Left lung (tissue), 10 donors: ENCODE results near the gene ROR2. TPM values are rescaled to one million over a fixed set of nuclear protein-coding genes. Genes with fewer than 3 reads are reported as not detected.

Experiments
- ATAC-seq: fragments of 200-7000 bp; cut with Tn5 transposase; one replicate; pipeline ENCODE4 v1.9.1; 2020; ENCODE audit warnings: moderate library complexity
- DNase-seq, 4 donors: peaks; one replicate each; pipeline ENCODE4 v3.0.0-alpha.2; 2013 to 2020
- H3K27ac ChIP-seq, 2 donors: fragments of 200-600 bp; sonication (generic) in 1 of 2; one replicate each; pipeline versions ENCODE4 v1.5.0 to v1.8.0; 2020 to 2021
- H3K27me3 ChIP-seq, 2 donors: fragments of 200-600 bp; sonication (generic) in 1 of 2; one replicate each; pipeline versions ENCODE4 v1.5.0 to v1.8.0; 2020 to 2021
- H3K36me3 ChIP-seq, 2 donors: fragments of 200-600 bp; sonication (generic) in 1 of 2; one replicate each; pipeline versions ENCODE4 v1.5.0 to v1.8.0; 2020 to 2021
- H3K4me1 ChIP-seq, 2 donors: fragments of 200-600 bp; one replicate each; pipeline ENCODE4 v1.8.0; 2021
- H3K4me3 ChIP-seq, 2 donors: fragments of 200-600 bp; sonication (generic) in 1 of 2; one replicate each; pipeline versions ENCODE4 v1.5.0 to v1.8.0; 2020 to 2021; ENCODE audit warnings: mild to moderate bottlenecking in 1 of 2
- H3K9me3 ChIP-seq, 2 donors: fragments of 200-600 bp; sonication (generic) in 1 of 2; one replicate each; pipeline versions ENCODE4 v1.5.0 to v1.8.0; 2020 to 2021
- CTCF ChIP-seq, 2 donors: fragments of 200-600 bp; sonication (generic) in 1 of 2; IDR thresholded peaks; one replicate each; pipeline versions ENCODE4 v1.5.0 to v1.8.0; 2021; ENCODE audit warnings: antibody characterized with exemption in 2 of 2
- intact Hi-C, 2 donors: fragments of 100-400 bp; cut with DNase I; formaldehyde crosslinking; loops; one replicate each; pipeline versions ENCODE4 v1.11.2 to v1.14.2; 2022
- polyA plus RNA-seq, 6 donors: library from polyadenylated mRNA; unstranded; fragments of 120-200 nt; gene quantifications; one replicate each; pipeline ENCODE4 v1.2.1, GENCODE V29; 2013; ENCODE audit not compliant: insufficient read length in 6 of 6
- total RNA-seq, 2 donors: library from RNA; stranded (reverse); fragmentation: NEBNext Ultra II Directional; extraction: Animal tissue kit (Norgen Biotek cat#: 25700); gene quantifications; one replicate each; pipeline ENCODE4 v1.2.1, GENCODE V29; 2021
- donor health status: DM: no; HTN: yes; CAD: no.
- donor health status: DM: no; HTN: no; CAD: no.

ROR2 gene
- total and polyA plus RNA-seq, 8 donors, result 11.5 to 36.5 (median 29.7) TPM

DNA sequence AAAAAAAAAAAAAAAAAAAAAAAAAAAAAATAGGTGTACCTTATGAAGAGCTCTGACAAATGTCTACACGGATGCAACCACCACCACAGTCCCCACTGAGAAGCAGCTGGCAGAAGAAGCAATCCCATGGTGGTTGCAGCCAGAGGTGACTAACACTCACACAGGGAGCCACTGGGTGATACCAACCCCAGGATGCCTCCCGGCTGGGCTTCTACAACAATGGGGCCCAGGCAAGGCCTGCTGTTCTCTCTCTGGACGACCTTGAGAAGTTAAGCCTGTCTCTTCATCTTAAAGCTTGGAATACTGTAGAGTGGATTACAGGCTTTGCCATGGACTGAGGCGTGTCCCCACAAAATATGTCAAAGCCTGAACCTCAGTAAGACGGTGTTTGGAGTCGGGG, 104.1 kb downstream of the ROR2 start:
- Histone ChIP-seq H3K27ac (no peak overlapping the region), H3K4me3 (no peak overlapping the region), H3K4me1 (peaks cover 8 to 12% of the 10 kb centered on the region in 2 donors), H3K9me3 (no peaks in the 10 kb centered on the region), H3K27me3 (peaks cover 0 to 22% of the 10 kb centered on the region in 2 donors), H3K36me3 (no peaks in the 10 kb centered on the region)
- DNase-seq (no peak), ATAC-seq (no peak)
- intact Hi-C loops, result no loop called here
- no peak for TF ChIP-seq CTCF (IDR thresholded peaks at IDR 0.05)

DNA sequence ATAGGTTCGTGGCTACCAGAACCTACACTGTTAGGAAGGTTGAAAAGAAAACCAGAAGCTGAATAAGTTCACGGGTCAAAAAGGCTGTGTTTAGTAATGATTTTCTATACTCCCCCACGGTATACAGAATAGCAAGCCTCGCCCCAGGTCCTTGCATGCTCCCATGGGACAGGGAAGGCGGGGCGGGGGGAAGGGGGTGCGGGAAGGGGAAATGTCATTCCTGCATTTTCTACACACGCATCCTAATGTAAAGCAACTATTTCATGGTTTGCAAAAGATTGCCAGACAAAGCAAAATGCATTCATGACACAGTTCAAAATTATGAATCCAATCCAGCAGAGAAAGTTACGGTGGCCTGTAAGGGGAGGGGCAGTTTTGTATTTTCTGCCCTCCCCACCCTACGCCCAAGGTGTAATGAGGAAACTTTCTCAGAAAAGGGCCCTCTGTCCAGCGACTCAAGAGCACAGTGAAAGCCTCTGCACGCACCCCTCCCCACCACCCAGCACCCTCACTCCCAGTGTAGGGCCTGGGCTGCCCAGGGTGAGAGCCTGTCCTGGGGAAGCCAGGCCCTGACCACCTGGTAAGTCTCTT, 105.2 kb downstream of the ROR2 start:
- Histone ChIP-seq H3K27ac (no peak overlapping the region), H3K27me3 (peaks cover 0 to 22% of the 10 kb centered on the region in 2 donors), H3K4me1 (peaks cover 8 to 12% of the 10 kb centered on the region in 2 donors), H3K4me3 (no peak overlapping the region), H3K9me3 (no peaks in the 10 kb centered on the region), H3K36me3 (no peaks in the 10 kb centered on the region)
- ATAC-seq, result no peak
- intact Hi-C loops, result no loop called here
- TF ChIP-seq CTCF (IDR thresholded peaks at IDR 0.05), result no peak
- DNase-seq, result no peak

GRCh38 chr9:91844190-91844589, 105.8 kb downstream of the ROR2 start:
- peaks cover 8 to 12% of the 10 kb centered on the region in 2 donors for H3K4me1 ChIP-seq
- intact Hi-C loops, result no loop called here
- H3K27ac ChIP-seq, result peak overlapping the region in 1 of 2 donors; percentile 23
- H3K9me3 ChIP-seq, result no peaks in the 10 kb centered on the region
- H3K36me3 ChIP-seq, result no peaks in the 10 kb centered on the region
- no peak for TF ChIP-seq CTCF (IDR thresholded peaks at IDR 0.05)
- ATAC-seq (peak; percentile 66), DNase-seq (peak in 1 of 4 donors; percentile 77)
- H3K4me3 ChIP-seq, result no peak overlapping the region
- H3K27me3 ChIP-seq, result peaks cover 0 to 22% of the 10 kb centered on the region in 2 donors

GRCh38 chr9:91843623-91844148, 106.3 kb downstream of the ROR2 start:
- Histone ChIP-seq H3K4me1 (peaks cover 9 to 12% of the 10 kb centered on the region in 2 donors), H3K27ac (peak overlapping the region in 1 of 2 donors; percentile 1), H3K4me3 (no peak overlapping the region), H3K36me3 (no peaks in the 10 kb centered on the region), H3K9me3 (no peaks in the 10 kb centered on the region), H3K27me3 (peaks cover 0 to 22% of the 10 kb centered on the region in 2 donors)
- TF ChIP-seq CTCF (IDR thresholded peaks at IDR 0.05), result no peak
- intact Hi-C loops, result no loop called here
- ATAC-seq (peak; percentile 34), DNase-seq (peak in 2 of 4 donors; percentile 59 to 72)

GRCh38 chr9:91843093-91843492, 106.9 kb downstream of the ROR2 start:
- Histone ChIP-seq H3K4me1 (peaks cover 11 to 14% of the 10 kb centered on the region in 2 donors), H3K27me3 (peaks cover 0 to 22% of the 10 kb centered on the region in 2 donors), H3K4me3 (no peak overlapping the region), H3K9me3 (no peaks in the 10 kb centered on the region), H3K27ac (peak overlapping the region in 1 of 2 donors; percentile 1), H3K36me3 (no peaks in the 10 kb centered on the region)
- ATAC-seq (no peak), DNase-seq (no peak)
- no peak for TF ChIP-seq CTCF (IDR thresholded peaks at IDR 0.05)
- intact Hi-C loops, result no loop called here
